SIG-M5 treated with dmso at 0.1 percent for 504 hours (cell line): Measurements from ENCODE around the gene SLC25A29.

ENCODE experiments used
- DNase-seq: peaks from one replicate; lab custom pipeline; 2025; ENCODE audit not compliant: unreplicated experiment; lab: John Stamatoyannopoulos, UW

Gene SLC25A29

DNA sequence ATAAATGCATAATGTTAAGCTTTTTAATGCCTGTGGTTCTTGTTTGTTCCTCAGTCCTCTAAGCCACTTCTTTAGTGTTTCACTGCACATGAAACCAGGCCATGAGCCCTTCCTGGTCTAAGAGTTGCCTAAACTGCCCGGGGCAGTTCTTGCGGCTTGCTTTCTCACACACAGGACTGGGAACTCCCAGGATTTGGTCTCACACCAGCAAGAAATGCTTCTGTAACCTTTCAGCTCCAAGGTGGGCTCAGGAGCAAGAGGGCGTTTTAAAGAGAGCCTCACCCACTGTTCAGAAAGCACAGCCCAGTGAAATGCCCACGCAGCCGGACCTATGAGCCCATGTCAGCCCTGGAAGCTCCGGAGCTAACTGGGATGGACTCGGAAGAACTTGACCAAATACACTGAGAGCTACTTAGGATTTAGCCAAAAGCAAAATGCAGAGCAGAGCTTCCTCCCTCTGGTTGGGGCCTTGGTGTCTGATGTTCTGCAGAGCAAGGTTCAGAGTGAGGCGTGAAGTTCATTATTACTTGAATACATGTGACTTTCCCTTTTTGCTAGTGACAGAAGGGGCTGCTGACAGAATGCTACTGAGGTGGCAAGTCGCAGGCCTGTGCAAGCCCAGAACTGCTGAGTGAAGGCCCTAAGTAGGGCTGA, 23.4 kb downstream of the SLC25A29 start:
- no peak for DNase-seq

DNA sequence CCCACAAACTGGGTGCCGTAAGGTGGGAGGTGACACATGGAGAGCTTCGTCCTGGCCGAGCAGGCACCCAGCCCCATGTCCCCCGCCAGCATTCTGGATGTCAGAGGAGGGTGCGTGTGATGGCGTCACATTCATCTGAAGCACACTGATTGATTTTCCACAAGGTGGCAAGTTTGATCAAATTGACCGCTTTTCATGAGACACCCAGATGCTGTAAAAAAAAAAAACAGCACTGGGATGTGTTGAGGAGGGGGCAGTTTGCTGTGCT, 24.2 kb downstream of the SLC25A29 start:
- DNase-seq: no peak

DNA sequence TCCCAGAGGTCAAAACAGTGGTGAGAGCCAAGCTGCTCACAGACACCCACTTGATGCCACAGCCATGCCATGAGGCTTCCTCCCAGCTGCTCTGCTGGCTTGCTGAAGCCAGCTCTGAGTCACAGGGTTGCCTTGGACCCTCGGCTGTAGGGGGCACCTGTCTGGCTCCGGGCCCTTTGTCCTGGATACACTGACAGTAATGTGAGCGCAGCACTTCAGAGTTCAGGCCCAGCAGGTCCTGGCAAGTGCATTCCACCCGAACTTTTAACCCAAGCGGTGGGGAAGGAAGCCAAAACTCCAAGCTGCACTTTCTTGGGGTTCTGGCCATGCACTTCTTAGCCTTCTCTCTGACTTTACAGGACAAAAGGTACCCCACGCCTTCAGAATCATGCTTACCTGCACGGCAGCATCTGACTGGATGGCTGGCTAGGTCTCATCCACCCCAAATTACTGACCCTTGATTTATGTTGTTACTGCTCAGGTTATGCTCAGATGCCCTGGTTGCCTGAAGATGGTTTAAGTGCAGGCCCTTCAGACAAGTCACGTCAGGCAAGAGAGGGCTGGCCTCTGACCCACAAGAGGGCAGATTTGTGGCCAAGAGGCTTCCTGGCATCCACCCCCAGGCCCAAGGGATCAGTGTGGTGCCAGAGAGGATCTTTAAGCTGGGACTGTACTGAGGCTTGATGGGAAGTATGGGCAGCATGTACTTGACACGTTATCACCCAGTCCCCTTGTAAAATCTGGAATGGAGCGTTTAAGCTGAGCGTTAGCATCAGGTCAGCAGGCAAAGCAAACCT, 24.8 kb downstream of the SLC25A29 start:
- DNase-seq: no peak

DNA sequence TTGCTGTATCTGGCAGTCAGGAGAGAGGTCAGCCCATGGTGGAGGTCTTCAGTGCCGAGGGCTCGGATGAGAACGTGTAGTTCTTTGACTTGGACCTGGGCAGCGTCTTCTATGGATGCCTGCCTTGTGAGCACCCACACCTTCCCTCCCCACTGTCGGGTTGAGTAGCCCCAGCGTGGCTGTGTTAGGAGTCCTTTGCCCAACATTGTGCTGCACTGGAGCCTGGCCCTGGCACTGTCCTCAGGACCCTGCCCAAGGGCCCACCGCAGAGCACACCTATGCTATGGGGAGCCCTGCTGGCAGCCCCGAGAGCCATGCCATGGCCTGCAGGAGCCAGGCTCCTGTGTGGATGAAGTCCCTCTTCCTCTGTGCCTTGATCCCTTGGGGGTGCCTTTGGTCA, 26.7 kb downstream of the SLC25A29 start:
- no peak for DNase-seq

DNA sequence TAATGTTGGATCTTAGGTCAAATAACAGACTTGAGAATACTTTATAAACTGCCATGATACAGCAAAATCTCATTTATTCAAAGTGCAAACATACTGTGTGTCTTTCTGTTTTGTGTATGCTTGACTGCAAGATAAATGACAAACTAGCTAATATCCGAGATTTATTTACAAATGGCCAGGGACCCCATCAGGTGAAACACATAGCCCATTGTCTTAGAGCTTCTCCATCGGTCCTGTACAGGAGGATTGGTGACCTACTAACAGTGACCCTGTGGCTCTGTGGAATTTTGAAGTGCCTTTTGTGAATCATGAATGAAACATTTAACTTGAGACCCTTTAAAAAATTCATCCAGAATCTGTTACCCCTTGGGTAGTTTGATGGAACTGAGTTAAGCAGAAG, 27.1 kb downstream of the SLC25A29 start:
- DNase-seq: no peak

DNA sequence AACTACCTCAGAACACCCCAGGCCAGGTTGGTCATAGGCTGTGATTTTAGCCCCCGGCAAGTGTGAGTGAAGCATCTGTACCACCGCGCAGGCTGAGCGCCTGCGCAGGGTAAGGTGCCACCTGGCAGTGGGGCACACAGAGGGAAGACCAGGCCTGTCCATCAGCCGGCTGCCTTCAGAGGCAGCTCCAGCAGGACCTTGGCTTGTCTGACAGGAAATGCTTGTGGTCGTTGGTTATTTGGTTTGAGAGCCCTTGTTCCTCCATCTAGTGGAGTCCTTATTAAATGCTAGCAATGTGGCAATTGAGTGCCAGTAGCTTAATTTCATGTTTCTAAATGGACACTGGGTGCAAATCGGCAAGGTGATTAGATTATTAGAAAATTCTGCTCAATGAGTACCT, 27.5 kb downstream of the SLC25A29 start:
- peak; percentile 24 for DNase-seq

DNA sequence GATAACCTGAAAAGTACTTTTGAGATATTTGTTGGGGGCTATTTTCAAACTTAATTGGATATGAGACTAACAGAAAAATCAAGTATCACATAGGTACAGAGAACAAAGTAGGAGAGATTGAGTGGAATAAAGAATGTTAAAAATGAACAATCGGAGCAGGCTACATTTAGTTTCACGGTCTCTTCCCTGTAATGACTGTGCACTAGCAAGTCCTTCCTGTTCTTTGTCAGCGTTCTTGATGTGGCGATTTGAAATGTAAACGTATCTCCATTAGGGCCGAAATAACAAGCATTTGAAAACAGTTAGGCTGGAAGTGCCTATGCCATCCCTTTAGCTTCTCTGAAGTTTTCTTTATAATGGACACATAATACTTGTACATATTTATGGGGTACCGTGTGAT, 31.0 kb downstream of the SLC25A29 start:
- no peak for DNase-seq

DNA sequence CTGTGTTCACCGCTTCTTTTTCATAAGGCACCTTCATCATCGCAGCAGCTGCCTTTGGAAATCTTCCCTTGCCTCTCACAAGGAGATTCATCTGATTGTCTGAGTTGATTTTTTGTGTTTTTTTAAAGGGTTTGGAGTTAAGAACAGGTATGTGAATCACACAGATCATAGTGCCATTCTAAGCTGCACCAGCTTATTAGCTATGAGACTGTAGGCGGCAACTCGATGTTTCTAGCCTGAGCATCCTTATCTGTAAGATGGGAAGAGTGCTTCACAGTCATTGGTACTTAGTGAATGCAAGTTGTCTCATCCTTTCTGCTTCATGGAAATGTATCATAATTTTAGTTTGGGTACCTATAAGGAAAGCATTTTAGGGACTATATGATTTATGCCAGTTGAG, 32.0 kb downstream of the SLC25A29 start:
- DNase-seq: no peak

DNA sequence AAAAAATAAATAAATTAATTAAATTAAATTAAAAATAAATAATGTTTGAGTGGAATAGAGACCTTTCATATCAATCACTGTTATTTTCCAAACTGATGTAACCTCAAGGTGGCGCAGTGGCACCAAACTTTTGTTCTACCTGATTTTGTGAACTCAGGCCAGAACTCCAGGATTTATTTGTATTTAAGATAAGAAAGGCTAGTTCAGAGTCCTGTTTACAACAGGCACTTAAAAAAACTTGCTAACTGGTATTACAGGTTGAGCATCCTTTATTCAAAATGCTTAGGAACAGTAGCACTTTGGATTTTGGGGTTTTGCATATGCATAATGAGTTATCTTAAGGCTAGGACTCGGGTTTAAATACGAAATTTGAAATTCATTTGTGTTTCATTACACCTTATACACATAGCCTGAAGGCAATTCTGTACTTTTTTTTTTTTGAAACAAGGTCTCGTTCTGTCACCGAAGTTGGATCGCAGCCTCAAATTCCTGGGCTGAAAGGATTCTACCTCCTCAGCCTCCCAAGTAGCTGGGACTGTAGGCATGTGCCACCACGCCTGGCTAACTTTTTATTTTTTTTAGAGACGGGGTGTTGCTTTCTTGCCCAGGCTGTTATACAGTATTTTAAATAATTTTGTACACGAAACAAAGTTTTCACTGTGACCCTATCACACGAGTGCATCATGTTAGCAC, 34.9 kb downstream of the SLC25A29 start:
- peak; percentile 63 for DNase-seq

DNA sequence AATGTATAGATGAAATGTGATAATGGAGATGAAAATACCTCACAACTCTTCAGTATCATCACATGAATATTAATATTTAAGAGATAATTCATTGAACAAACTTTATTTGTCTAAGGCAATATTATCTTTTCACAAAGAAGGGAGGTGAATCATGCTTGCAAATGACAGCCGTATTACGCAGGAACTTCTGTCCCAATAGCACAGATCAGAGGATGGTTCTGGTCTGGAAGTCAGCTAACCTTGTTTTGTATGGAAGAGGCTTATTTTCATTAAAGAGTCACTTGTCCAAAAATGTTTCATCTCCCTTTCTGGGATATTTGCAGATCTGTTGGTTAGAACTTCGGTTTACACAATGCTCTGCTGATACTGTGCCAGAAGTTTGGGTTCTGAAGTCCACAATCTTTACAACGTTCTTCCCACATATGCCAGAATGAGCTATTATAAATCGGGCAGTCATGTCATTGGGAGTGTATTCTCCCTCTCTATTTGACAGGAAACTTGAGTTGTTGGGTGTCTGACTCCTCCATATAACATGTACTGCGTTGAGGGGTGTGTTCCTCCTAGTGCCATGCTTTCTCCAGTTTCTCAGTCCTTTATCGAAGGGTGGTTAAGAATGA, 37.5 kb downstream of the SLC25A29 start:
- DNase-seq: no peak

DNA sequence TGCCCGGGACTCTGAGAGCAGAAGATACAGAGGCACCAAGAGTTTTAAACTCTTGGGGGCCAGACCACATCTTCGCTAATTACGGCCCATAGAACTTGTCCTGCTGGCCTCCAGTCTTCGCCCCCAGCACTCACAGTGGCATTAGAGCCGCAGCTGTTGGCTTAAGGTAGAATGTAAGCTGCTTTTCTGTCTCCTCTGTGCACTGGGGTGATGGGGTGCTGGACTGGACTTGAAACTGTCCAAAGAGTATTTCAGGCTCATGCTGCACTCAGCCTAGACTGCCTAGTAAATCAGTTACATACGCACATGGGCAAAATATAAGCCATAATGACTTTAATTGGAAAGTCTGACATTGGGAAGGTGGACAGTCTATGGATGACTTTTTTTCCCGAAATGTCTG, 38.3 kb downstream of the SLC25A29 start:
- DNase-seq: no peak

DNA sequence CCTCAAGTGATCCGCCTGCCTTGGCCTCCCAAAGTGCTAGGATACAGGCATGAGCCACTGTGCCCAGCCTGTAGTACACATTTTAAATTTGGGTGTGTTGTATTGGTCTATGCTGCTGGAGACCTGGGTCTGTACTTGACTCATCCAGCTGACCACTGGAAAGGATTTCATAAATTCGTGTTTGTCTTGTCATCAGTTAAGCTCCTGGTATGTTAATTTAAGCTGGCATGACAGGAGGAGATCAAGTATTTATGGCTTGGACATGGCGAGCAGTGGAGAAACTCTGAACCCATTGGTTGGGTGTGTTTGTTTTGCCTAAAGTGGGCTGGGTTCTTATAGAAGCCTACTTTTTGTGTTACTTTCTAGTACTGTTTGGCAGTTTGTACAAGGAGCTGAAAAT, 43.1 kb downstream of the SLC25A29 start:
- DNase-seq: no peak

DNA sequence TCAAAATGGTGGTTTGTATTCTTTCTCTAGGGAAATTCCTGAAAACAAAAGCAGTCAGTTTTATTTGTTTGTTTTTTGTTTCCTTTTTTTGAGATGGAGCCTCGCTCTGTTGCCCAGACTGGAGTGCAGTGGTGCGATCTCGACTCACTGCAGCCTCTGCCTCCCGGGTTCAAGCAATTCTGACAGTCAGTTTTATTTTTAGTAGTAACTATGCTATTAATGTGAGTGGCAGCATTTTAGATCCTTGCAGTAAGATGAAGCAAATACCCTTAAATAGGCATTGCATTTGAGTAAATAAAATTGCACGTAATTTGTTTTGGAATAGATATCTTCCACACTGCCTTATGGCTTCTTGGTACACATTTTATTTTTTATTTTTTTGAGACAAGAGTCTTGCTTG, 43.7 kb downstream of the SLC25A29 start:
- no peak for DNase-seq

DNA sequence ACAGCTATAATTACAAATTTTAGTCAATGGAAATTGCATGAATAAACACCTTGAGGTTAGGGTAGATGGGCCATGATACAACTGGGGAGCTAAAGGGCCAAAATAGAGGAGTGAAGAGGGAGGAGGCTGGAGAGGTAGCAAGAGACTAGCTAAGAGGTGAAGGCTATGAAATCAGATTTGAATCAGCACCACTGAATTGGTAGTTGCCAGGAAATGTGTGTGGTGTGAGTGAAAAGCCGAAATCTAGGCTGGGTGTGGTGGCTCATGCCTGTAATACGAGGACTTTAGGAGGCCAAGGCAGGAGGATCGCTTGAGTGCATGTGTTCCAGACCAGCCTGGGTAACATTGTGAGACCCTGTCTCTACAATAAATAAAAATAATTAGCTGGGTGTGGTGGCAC, 44.6 kb downstream of the SLC25A29 start:
- no peak for DNase-seq

DNA sequence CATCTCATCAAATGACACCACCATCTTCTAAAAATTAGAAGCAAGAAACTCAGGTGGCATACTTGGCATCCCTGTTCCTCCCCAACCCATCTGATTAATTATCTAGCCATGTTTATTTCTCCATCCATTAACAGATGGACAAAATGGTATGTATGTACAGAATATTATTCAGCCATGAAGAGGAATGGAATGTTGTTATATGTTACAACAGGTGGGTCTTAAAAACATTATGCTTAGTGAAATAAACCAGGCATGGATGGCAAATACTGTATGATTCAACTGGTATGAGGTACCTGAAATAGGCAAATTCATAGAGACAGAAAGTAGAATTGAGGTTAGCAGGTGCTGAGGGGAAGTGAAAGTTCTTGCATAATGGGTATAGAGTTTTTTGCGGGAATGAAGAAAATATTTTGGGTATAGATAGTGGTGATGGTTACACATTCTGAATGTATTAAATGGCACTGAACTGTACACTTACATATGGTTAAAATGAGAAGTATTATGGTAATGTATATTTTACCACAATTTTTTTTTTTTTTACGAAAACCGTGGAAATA, 49.8 kb downstream of the SLC25A29 start:
- DNase-seq: peak; percentile 45

DNA sequence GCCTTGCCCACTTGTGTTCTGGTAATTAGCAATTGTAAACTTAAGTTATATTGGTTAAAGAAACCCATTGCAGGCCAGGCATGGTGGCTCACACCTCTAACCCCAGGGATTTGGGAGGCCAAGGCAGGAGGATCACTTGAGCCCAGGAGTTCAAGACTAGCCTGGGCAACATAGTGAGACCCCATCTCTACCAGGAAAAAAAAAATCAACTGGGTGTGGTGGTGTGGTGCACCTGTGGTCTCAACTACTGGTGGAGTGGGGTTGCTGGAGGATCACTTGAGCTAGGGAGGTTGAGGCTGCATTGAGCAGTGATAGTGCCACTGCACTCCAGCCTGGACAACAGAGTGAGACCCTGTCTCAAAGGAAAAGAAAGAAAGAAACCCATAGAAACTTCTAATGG, 53.6 kb downstream of the SLC25A29 start:
- DNase-seq: no peak

DNA sequence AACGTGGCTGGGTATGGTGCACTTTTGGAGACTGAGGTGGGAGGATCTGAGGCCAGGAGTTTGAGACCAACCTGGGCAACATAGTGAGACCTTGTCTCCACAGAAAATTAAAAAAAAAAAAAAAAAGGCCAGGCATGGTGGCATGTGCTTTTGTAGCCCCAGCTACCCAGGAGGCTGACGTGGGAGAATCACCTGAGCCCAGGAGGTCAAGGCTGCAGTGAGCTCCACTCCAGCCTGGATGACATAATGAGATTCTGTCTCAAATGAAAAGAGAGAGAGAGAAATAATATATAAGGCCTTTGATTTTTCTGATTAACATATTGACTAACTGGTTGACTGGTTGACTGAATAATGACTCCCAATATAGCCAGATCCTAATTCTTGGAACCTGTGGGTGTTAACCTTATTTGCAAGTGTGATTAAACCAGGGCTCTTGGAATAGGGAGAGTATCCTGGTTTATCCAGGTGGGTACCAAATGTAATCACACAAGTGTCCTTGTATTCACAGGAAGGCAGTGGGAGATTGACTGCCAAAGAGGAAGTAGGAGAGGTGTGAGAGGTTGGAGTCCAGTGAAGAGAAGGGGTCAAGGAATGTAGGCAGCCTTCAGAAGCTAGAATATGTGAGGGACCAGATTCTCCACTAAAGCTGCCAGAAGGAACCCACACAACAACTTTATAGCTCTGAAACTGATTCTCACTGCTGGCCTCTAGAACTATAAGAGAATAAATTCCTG, 55.3 kb downstream of the SLC25A29 start:
- no peak for DNase-seq

DNA sequence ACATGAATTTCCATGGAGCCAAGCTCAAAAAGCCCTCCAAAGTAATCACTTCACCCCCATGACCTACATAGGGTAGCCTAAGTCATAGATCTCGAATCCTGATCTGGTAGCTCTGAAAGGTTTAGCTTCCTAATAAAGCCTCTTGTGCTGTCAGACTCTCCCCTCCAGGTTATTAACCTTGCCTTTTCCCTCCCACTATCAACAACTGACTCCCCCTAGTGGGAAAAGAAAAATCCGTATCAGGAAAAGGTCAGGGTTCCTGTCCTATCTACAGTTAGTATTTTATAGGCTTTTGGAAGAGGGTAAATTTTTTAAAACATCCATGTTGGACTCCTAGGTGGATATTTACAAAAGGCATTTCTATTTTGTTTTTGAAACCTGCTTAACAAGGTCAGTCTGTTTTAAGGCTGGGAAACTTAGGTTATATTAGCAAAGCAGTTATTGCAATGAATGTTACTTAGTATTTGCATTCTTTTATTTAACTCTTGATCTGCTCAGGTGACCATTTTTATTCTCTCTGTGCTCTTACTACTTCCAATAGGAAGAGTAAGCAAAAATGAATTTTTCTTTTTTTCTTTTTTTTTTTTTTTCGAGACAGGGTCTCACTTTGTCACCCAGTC, 59.3 kb downstream of the SLC25A29 start:
- DNase-seq: peak; percentile 51

DNA sequence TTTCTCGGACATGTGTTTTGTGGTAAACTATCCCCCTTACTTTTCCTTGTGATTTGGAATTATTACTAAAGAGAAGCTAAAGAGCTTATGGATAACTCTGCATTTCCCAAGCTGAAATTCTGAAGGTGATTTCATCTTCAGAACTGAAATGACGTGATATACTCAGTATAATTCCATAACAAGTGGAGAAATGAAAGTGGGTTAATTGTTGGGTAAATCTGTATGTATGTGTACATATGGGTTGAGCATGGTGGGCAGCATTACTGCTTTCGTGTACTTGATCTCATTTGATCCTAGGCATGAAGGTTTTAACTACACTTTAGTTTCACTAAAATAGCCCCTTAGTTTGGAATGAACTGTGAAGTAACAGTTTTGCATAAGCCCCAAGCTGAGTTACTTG, 63.2 kb downstream of the SLC25A29 start:
- no peak for DNase-seq

DNA sequence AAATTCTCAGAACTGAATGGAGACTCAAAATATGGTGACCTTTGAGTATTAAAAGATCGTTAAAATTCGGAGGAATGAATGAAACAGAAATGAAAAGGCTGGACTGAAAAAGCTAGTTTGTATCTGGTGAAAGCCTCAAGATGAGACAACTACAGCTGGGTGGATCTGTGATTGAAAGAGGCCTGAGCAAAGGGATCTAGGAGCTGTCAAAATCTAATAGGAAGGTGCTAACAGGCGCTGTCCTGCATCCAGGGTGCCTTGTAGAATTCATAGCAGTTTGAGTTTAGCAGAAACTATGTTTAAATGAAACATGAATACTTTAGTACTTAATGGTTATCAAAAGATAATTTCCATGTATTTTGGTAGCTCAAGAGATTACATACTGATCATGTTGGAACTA, 65.0 kb downstream of the SLC25A29 start:
- DNase-seq: peak; percentile 14
